ENCODE measurements around the gene SLC5A4.
A peak's percentile ranks its signal among the peaks of the same experiment; 100 is the strongest.
"Not testable (repeated sequence)": the region's sequence is repeated elsewhere in the genome, so short reads cannot be mapped to it uniquely, and the experiment has no call there.

Gene SLC5A4

GRCh38 chr22:32255217-32255616 lies at the start of gene SLC5A4:
Gene SLC5A4, minus strand, starts transcription at chr22:32255347. Its CDS starts 18 bp downstream, at chr22:32255329.
- DNase-seq = no peak

GRCh38 chr22:32293921-32294320 lies 38.8 kb upstream of the SLC5A4 start:
- DNase-seq = not testable (repeated sequence)

GRCh38 chr22:32286290-32286840 lies 31.2 kb upstream of the SLC5A4 start:
- no peak for DNase-seq

- no peak for DNase-seq
Observed at GRCh38 chr22:32281072-32281471, 25.9 kb upstream of the SLC5A4 start.

GRCh38 chr22:32275353-32275752 lies 20.2 kb upstream of the SLC5A4 start:
- DNase-seq = not testable (repeated sequence)

GRCh38 chr22:32271389-32271788 lies 16.2 kb upstream of the SLC5A4 start:
- no peak for DNase-seq

GRCh38 chr22:32270641-32271369 lies 15.7 kb upstream of the SLC5A4 start:
- no peak for DNase-seq

GRCh38 chr22:32269316-32269715 lies 14.2 kb upstream of the SLC5A4 start:
- no peak for DNase-seq

- no peak for DNase-seq
Observed at GRCh38 chr22:32267011-32267410, 11.9 kb upstream of the SLC5A4 start.

GRCh38 chr22:32265882-32266767 lies 11.0 kb upstream of the SLC5A4 start:
- DNase-seq = peak; percentile 8

GRCh38 chr22:32263678-32264077 lies 8.5 kb upstream of the SLC5A4 start:
- DNase-seq = not testable (repeated sequence)

GRCh38 chr22:32261306-32261705 lies 6.2 kb upstream of the SLC5A4 start:
- no peak for DNase-seq

GRCh38 chr22:32258791-32259190 lies 3.6 kb upstream of the SLC5A4 start:
- DNase-seq = no peak

- DNase-seq = no peak
Observed at GRCh38 chr22:32255726-32256125, 579 bp upstream of the SLC5A4 start.

- DNase-seq = no peak
Observed at GRCh38 chr22:32249231-32249630, 5.9 kb downstream of the SLC5A4 start.

- no peak for DNase-seq
Observed at GRCh38 chr22:32248276-32248675, 6.9 kb downstream of the SLC5A4 start.

GRCh38 chr22:32246166-32246565 lies 9.0 kb downstream of the SLC5A4 start:
- no peak for DNase-seq

- DNase-seq = no peak
Observed at GRCh38 chr22:32245042-32245441, 10.1 kb downstream of the SLC5A4 start.

- no peak for DNase-seq
Observed at GRCh38 chr22:32244547-32244946, 10.6 kb downstream of the SLC5A4 start.

GRCh38 chr22:32240461-32240860 lies 14.7 kb downstream of the SLC5A4 start:
- no peak for DNase-seq

- peak; percentile 66 for DNase-seq
Observed at GRCh38 chr22:32237906-32238305, 17.2 kb downstream of the SLC5A4 start.

- DNase-seq = no peak
Observed at GRCh38 chr22:32236970-32237369, 18.2 kb downstream of the SLC5A4 start.

- DNase-seq = no peak
Observed at GRCh38 chr22:32233091-32233490, 22.1 kb downstream of the SLC5A4 start.

Data from NCI-H748 treated with DMSO at 0.1 percent for 48 hours (cell line).